ENCODE data around the gene PFN3.

PFN3 gene

GRCh38 chr5:177438468-177438867 lies 38.0 kb upstream of the PFN3 start:
- DNase-seq (ENCODE audit: low read depth in 1 of 2, low spot score in 1 of 2), result no peak

GRCh38 chr5:177437623-177438022 lies 37.2 kb upstream of the PFN3 start:
- DNase-seq (ENCODE audit: low read depth in 1 of 2, low spot score in 1 of 2), result no peak

GRCh38 chr5:177435847-177436536 lies 35.5 kb upstream of the PFN3 start:
- no peak for DNase-seq (ENCODE audit: low read depth in 1 of 2, low spot score in 1 of 2)

- no peak for DNase-seq (ENCODE audit: low read depth in 1 of 2, low spot score in 1 of 2)
Observed at GRCh38 chr5:177434942-177435738, 34.7 kb upstream of the PFN3 start.

GRCh38 chr5:177434437-177434836 lies 34.0 kb upstream of the PFN3 start:
- no peak for DNase-seq (ENCODE audit: low read depth in 1 of 2, low spot score in 1 of 2)

- no peak for DNase-seq (ENCODE audit: low read depth in 1 of 2, low spot score in 1 of 2)
Observed at GRCh38 chr5:177433658-177434217, 33.3 kb upstream of the PFN3 start.

- no peak for DNase-seq (ENCODE audit: low read depth in 1 of 2, low spot score in 1 of 2)
Observed at GRCh38 chr5:177432839-177433657, 32.6 kb upstream of the PFN3 start.

GRCh38 chr5:177432143-177432838 lies 31.8 kb upstream of the PFN3 start:
- DNase-seq (ENCODE audit: low read depth in 1 of 2, low spot score in 1 of 2), result no peak

- peak; percentile 39 to 51 for DNase-seq (ENCODE audit: low read depth in 1 of 2, low spot score in 1 of 2)
Observed at GRCh38 chr5:177431317-177432142, 31.1 kb upstream of the PFN3 start.

GRCh38 chr5:177430972-177431316 lies 30.5 kb upstream of the PFN3 start:
- DNase-seq (ENCODE audit: low read depth in 1 of 2, low spot score in 1 of 2), result no peak

GRCh38 chr5:177430140-177430951 lies 29.9 kb upstream of the PFN3 start:
- DNase-seq (ENCODE audit: low read depth in 1 of 2, low spot score in 1 of 2), result no peak

- DNase-seq (ENCODE audit: low read depth in 1 of 2, low spot score in 1 of 2), result peak; percentile 54 to 79
Observed at GRCh38 chr5:177429248-177430040, 29.0 kb upstream of the PFN3 start.

- DNase-seq (ENCODE audit: low read depth in 1 of 2, low spot score in 1 of 2), result no peak
Observed at GRCh38 chr5:177428574-177429217, 28.2 kb upstream of the PFN3 start.

GRCh38 chr5:177427919-177428573 lies 27.6 kb upstream of the PFN3 start:
- no peak for DNase-seq (ENCODE audit: low read depth in 1 of 2, low spot score in 1 of 2)

- DNase-seq (ENCODE audit: low read depth in 1 of 2, low spot score in 1 of 2), result no peak
Observed at GRCh38 chr5:177427211-177427822, 26.9 kb upstream of the PFN3 start.

- peak; percentile 43 to 57 for DNase-seq (ENCODE audit: low read depth in 1 of 2, low spot score in 1 of 2)
Observed at GRCh38 chr5:177426566-177427210, 26.2 kb upstream of the PFN3 start, which contains the start of gene GRK6. Gene GRK6, plus strand, starts transcription at chr5:177426676. Its CDS starts 170 bp downstream, at chr5:177426846.
